Esophagus muscularis mucosa (tissue), 4 donors: ENCODE results near the gene PHLDA2. TPM values are rescaled to one million over a fixed set of nuclear protein-coding genes. Genes with fewer than 3 reads are reported as not detected.

Source experiments
- DNase-seq: peaks from one replicate; pipeline ENCODE4 v3.0.0-alpha.2; 2017; ENCODE audit errors: extremely low spot score
- H3K27ac ChIP-seq, 4 donors: fragments of 200-600 bp; sonication (generic); replicated peaks in 1 of 4; 1 replicate in 3 of 4; 2 replicates in 1 of 4; pipeline ENCODE4 v1.5.1; 2016 to 2019; ENCODE audit warnings: mild to moderate bottlenecking in 1 of 4
- H3K27me3 ChIP-seq, 4 donors: fragments of 200-600 bp; sonication (generic); one replicate each; pipeline versions ENCODE4 v1.5.1 to v1.6.0; 2016 to 2019
- H3K36me3 ChIP-seq, 4 donors: fragments of 200-600 bp; sonication (generic); one replicate each; pipeline ENCODE4 v1.5.1; 2016 to 2019
- H3K4me1 ChIP-seq, 4 donors: fragments of 200-600 bp; sonication (generic); one replicate each; pipeline ENCODE4 v1.5.1; 2016 to 2019
- H3K4me3 ChIP-seq, 4 donors: fragments of 200-600 bp; sonication (generic); 1 replicate in 2 of 4; 2 replicates in 2 of 4; pipeline ENCODE4 v1.5.1; 2016 to 2019; ENCODE audit warnings: mild to moderate bottlenecking in 4 of 4, moderate library complexity in 1 of 4
- H3K9me3 ChIP-seq, 4 donors: fragments of 200-600 bp; sonication (generic); 1 replicate in 3 of 4; 2 replicates in 1 of 4; pipeline ENCODE4 v1.5.1; 2016 to 2019
- EP300 ChIP-seq: sonication (generic); formaldehyde crosslinking; IDR thresholded peaks from one replicate; pipeline ENCODE4 v1.6.1; 2017; ENCODE audit warnings: antibody characterized with exemption
- POLR2A ChIP-seq: fragments of 450-650 bp; IDR thresholded peaks from one replicate; pipeline ENCODE4 v1.6.1; 2017; ENCODE audit warnings: antibody characterized with exemption, moderate library complexity, mild to moderate bottlenecking, low read depth
- POLR2AphosphoS5 ChIP-seq, 2 donors: sonication (generic); formaldehyde crosslinking; IDR thresholded peaks; one replicate each; pipeline ENCODE4 v1.6.1; 2017; ENCODE audit warnings: antibody characterized with exemption in 2 of 2
- WGBS: methylation state at CpG from one replicate; pipeline ENCODE4 v1.1.5; 2018; 5-methylcytosine and 5-hydroxymethylcytosine counted together
- intact Hi-C: fragments of 100-400 bp; cut with DNase I; formaldehyde crosslinking; loops from one replicate; pipeline ENCODE4 v1.15.1; 2023
- total RNA-seq, 4 donors: library from RNA; depleted of rRNA; stranded (reverse); fragments of >200 nt; gene quantifications; one replicate each; pipeline versions ENCODE4 v1.1.0 to v1.2.1, GENCODE V29; 2016
- TF ChIP-seq, protein P1 (sequence below), 3 experiments: fragments of 200-600 bp in 2 of 3; fragments of 450-650 bp in 1 of 3; sonication (generic) in 2 of 3; IDR thresholded peaks; one replicate each; pipeline ENCODE4 v1.5.1; 2017 to 2019; ENCODE audit warnings: antibody characterized with exemption in 3 of 3, mild to moderate bottlenecking in 2 of 3, moderate library complexity in 1 of 3

PHLDA2 gene
- total RNA-seq, 4 donors from 2014 or later, result 0.83 to 2.3 (median 1.3) TPM

DNA sequence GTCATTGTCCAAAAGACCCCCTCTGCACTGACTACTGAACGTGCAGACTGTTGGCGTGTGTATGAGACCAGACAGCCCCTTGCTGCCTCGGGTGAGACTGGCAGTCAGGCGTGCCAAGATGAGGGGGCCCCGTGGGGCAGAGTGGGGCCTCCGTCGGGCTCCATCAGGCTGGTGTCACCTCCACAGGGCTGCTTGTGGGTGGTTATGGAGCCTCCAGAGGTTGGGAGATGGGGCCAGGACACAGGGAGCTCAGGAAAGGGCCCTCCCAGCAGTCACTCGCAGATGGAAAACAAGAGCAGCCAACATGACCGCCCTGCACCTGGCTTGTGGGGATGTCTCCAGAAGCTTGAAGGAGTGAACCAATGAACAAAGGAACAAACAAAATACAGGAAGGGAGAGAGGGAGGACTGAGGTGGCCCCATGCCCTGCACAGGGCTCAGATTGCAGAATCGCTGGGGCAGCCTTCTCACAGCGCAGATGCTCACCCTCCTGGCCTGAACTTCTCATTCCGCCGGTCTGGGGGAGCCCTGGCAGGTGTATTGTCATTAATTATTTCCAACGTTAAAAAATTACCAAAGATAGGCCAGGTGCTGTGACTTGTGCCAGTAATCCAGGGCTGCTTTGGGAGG, 5.5 kb upstream of the PHLDA2 start:
- H3K4me3 ChIP-seq, result no peak overlapping the region
- no peak for DNase-seq
- H3K27ac ChIP-seq, result no peak overlapping the region
- H3K27me3 ChIP-seq, result peaks cover 0 to 14% (median 4%) of the 10 kb centered on the region in 4 donors
- H3K36me3 ChIP-seq, result no peaks in the 10 kb centered on the region
- WGBS, result 86% methylated on average over 14 of the region's 14 CpGs
- intact Hi-C loops, result no loop called here
- peaks cover 0 to 10% (median 4%) of the 10 kb centered on the region in 4 donors for H3K9me3 ChIP-seq
- TF ChIP-seq EP300 (no peak), POLR2A (no peak), POLR2AphosphoS5 (IDR thresholded peaks at IDR 0.05) (no peak)
- TF ChIP-seq, protein P1, sequence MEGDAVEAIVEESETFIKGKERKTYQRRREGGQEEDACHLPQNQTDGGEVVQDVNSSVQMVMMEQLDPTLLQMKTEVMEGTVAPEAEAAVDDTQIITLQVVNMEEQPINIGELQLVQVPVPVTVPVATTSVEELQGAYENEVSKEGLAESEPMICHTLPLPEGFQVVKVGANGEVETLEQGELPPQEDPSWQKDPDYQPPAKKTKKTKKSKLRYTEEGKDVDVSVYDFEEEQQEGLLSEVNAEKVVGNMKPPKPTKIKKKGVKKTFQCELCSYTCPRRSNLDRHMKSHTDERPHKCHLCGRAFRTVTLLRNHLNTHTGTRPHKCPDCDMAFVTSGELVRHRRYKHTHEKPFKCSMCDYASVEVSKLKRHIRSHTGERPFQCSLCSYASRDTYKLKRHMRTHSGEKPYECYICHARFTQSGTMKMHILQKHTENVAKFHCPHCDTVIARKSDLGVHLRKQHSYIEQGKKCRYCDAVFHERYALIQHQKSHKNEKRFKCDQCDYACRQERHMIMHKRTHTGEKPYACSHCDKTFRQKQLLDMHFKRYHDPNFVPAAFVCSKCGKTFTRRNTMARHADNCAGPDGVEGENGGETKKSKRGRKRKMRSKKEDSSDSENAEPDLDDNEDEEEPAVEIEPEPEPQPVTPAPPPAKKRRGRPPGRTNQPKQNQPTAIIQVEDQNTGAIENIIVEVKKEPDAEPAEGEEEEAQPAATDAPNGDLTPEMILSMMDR (IDR thresholded peaks at IDR 0.05), result no peak
- H3K4me1 ChIP-seq, result peaks cover 9 to 13% (median 11%) of the 10 kb centered on the region in 4 donors

DNA sequence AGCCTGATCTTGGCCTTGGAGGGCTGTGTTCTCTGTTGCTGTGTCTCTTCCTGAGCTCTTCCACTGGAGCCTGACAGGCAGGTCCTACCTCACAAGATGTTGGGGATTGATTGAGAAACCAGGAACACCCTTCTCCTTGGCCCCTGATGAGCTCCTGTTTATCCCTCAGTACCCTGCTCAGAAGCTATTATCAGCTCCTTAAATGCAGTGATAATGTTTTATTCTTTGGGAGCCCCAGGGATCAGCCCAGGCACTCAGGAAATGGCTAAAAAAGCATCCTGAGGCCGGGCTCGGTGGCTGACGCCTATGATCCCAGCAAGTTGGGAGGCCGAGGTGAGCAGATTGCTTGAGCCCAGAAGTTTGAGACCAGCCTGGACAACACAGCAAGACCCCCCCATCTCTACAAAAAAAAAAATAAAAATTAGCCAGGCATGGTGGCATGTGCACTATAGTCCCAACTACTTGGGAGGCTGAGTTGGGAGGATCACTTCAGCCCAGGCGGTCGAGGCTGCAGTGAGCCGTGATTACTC, 4.9 kb upstream of the PHLDA2 start:
- no peak overlapping the region for H3K4me3 ChIP-seq
- 95% methylated on average over 7 of the region's 7 CpGs for WGBS
- no peak for DNase-seq
- intact Hi-C loops, result no loop called here
- TF ChIP-seq, protein P1 (IDR thresholded peaks at IDR 0.05), result no peak
- TF ChIP-seq POLR2AphosphoS5 (IDR thresholded peaks at IDR 0.05) (no peak), POLR2A (no peak), EP300 (no peak)
- H3K4me1 ChIP-seq, result peaks cover 14 to 19% (median 18%) of the 10 kb centered on the region in 4 donors
- no peaks in the 10 kb centered on the region for H3K36me3 ChIP-seq
- peaks cover 0 to 10% (median 4%) of the 10 kb centered on the region in 4 donors for H3K9me3 ChIP-seq
- no peak overlapping the region for H3K27ac ChIP-seq
- peaks cover 0 to 21% (median 7%) of the 10 kb centered on the region in 4 donors for H3K27me3 ChIP-seq

DNA sequence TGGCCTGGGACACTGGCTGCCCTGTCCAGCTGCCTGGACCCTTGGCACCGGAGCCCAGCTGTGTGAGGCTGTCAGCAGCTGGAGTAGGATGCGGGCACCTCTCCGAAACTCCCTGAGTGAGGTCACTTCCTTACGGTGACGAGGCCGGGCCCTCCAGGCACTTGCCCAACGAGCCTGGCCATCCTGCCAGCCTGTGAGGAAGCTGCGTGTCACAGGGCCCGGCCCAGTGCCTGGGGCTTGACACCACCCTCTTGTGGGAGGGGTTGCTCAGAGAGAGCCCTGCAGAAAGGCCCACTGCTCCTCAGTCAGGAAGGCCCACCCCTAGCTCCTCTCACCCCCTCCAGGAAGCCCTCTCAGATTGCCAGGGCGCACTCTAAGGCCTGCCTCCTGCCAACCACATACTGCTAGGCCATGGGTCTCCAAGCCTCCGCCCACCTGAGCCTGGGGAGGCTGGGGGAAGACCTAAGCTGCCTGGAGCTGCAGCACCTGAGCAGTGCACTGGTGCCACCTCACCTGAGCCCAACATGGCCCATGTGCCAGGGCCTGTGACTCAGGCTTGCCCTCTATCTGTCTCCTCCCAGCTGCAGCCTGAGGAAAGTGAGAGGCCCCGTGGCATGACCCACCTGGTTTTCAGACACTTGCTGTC, 4.3 kb upstream of the PHLDA2 start:
- Histone ChIP-seq H3K36me3 (no peaks in the 10 kb centered on the region), H3K9me3 (peaks cover 0 to 10% (median 4%) of the 10 kb centered on the region in 4 donors), H3K4me3 (no peak overlapping the region), H3K27me3 (peaks cover 0 to 27% (median 12%) of the 10 kb centered on the region in 4 donors), H3K27ac (no peak overlapping the region), H3K4me1 (peaks cover 20 to 25% (median 23%) of the 10 kb centered on the region in 4 donors)
- WGBS, result 45% methylated on average over 8 of the region's 12 CpGs
- intact Hi-C loops, result no loop called here
- TF ChIP-seq EP300, result no peak
- peak; percentile 26 to 40 for TF ChIP-seq POLR2AphosphoS5 (IDR thresholded peaks at IDR 0.05)
- DNase-seq, result no peak

DNA sequence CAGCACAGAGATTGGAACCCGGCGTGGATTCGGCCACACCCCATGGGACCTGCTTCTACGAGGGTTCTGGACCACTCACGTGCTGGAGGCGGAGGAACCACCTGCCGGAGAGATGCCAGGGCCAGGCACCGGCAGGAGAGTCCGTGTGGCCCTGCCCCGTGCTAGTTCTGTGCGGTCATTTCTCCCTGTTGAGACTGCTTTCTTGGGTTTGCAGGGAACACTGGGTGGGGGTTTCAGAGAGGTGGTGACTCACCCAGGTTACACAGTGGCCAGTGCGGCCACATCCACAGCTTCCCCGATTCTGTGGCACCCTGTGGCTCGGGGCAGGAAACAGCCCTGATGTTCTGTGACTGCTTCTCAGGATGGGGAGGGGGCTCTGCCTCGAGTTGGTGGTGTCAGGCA, 3.6 kb upstream of the PHLDA2 start:
- H3K27me3 ChIP-seq, result peaks cover 0 to 33% (median 15%) of the 10 kb centered on the region in 4 donors
- no peaks in the 10 kb centered on the region for H3K36me3 ChIP-seq
- peaks cover 0 to 9% (median 3%) of the 10 kb centered on the region in 4 donors for H3K9me3 ChIP-seq
- H3K4me1 ChIP-seq, result peaks cover 25 to 31% (median 30%) of the 10 kb centered on the region in 4 donors
- intact Hi-C loops, result no loop called here
- DNase-seq, result no peak
- 65% methylated on average over 9 of the region's 15 CpGs for WGBS
- no peak overlapping the region for H3K27ac ChIP-seq
- TF ChIP-seq POLR2A, result no peak
- no peak for TF ChIP-seq EP300
- TF ChIP-seq POLR2AphosphoS5 (IDR thresholded peaks at IDR 0.05), result no peak
- TF ChIP-seq, protein P1 (IDR thresholded peaks at IDR 0.05), result no peak
- no peak overlapping the region for H3K4me3 ChIP-seq
